T-helper 17 cell (primary cell): ENCODE results near the gene COQ2. TPM values are rescaled to one million over a fixed set of nuclear protein-coding genes. Genes with fewer than 3 reads are reported as not detected.
"Not testable (repeated sequence)": the region's sequence is repeated elsewhere in the genome, so short reads cannot be mapped to it uniquely, and the experiment has no call there.

Experiments used
- ATAC-seq: fragments of 150-1000 bp; cut with Tn5 transposase; 2 replicates; pipeline ENCODE4 v1.10.0; 2021; ENCODE audit warnings: mild to moderate bottlenecking, moderate library complexity
- DNase-seq, 3 donors: peaks; one replicate each; pipeline versions ENCODE4 v3.0.0 to v3.0.0-alpha.2; 2020 to 2021
- H3K9me3 ChIP-seq: one replicate; pipeline ENCODE4 v1.7.0; 2013; ENCODE audit warnings: low read length, mild to moderate bottlenecking; ENCODE audit not compliant: control insufficient read depth, poor library complexity, severe bottlenecking
- H3K27ac Mint-ChIP-seq: one replicate; pipeline ENCODE4 v1.8.0; 2022; ENCODE audit warnings: mild to moderate bottlenecking, moderate library complexity, mixed read lengths
- H3K27me3 Mint-ChIP-seq: one replicate; pipeline ENCODE4 v1.8.0; 2022; ENCODE audit warnings: mixed read lengths
- H3K36me3 Mint-ChIP-seq: one replicate; pipeline ENCODE4 v1.8.0; 2022; ENCODE audit warnings: low read depth, mixed read lengths
- H3K4me1 Mint-ChIP-seq: one replicate; pipeline ENCODE4 v1.8.0; 2022; ENCODE audit warnings: mild to moderate bottlenecking, mixed read lengths
- H3K4me3 Mint-ChIP-seq: one replicate; pipeline ENCODE4 v1.8.0; 2022; ENCODE audit warnings: mild to moderate bottlenecking, moderate library complexity, mixed read lengths
- total RNA-seq, 4 donors: library from RNA in 2 of 4; stranded (reverse) in 2 of 4; gene quantifications; one replicate each; pipeline ENCODE4 v1.2.3 and lab custom pipeline; 2022 to 2026

COQ2 gene
- total RNA-seq, 2 donors from 2014 or later, result 4.7 to 5.5 TPM

DNA sequence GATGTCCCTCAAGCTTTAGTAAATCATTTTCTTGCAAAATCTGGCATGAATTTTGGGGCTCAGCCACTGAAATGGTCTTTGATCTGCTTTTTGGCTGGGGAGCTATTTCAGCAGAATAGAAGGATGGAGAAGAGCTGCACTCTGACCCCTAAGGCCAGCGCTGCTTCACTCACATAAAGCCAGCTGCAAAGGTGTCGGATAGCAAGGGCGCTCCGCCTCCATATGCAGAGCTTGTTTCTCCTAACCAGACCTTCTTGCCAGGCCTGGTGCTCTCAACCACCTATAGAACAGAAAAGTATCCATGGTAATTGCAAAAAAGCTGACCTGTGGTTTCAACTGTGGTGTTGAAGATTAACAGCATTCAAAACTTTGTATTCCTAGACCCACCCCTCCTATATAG, 24.1 kb upstream of the COQ2 start:
- Mint-ChIP-seq H3K27me3 (no peaks in the 10 kb centered on the region), H3K4me3 (no peak overlapping the region), H3K4me1 (peaks cover 3% of the 10 kb centered on the region), H3K36me3 (peaks cover 13% of the 10 kb centered on the region), H3K27ac (no peak overlapping the region)
- H3K9me3 ChIP-seq, result no peaks in the 10 kb centered on the region
- ATAC-seq, result no peak
- DNase-seq, result no peak

DNA sequence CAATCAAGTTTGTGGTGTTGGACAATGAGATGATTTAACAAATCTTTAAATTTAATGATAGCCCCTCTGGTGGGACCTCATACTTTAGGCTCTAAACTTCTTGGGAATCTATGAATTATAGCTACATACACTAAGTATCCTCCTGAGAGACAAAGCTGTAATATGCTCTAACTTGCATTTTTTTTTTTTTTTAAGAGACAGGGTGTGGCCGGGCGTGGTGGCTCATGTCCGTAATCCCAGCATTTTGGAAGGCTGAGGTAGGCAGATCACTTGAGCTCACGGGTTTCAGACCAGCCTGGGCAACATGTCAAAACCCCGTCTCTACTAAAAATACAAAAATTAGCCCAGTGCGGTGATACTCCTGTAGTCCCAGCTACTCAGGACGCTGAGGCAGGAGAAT, 23.3 kb upstream of the COQ2 start:
- Mint-ChIP-seq H3K4me3 (no peak overlapping the region), H3K4me1 (peaks cover 3% of the 10 kb centered on the region), H3K27me3 (no peaks in the 10 kb centered on the region), H3K27ac (no peak overlapping the region), H3K36me3 (peaks cover 13% of the 10 kb centered on the region)
- DNase-seq (no peak), ATAC-seq (no peak)
- H3K9me3 ChIP-seq, result no peaks in the 10 kb centered on the region

DNA sequence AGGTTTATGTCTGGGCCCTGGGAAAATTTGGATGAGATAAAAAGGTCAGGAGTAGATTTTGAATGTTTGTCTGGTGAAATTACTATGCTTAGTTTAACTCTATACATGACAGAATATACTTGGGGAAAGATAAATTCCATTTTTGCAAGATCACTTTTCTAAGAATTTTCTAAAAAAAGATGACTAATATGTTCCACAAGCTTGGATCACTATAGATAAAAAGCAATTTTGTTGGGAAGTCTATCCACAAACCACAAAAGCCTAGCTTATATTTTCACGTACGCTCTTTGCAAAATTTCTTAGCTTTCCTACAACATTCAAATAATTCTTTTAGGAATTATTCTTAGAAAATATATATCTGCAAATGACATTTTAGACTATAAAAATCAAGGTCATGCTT, 20.6 kb upstream of the COQ2 start:
- Mint-ChIP-seq H3K4me1 (peaks cover 3% of the 10 kb centered on the region), H3K27me3 (no peaks in the 10 kb centered on the region), H3K27ac (no peak overlapping the region), H3K36me3 (peaks cover 9% of the 10 kb centered on the region), H3K4me3 (no peak overlapping the region)
- ATAC-seq (no peak), DNase-seq (no peak)
- no peaks in the 10 kb centered on the region for H3K9me3 ChIP-seq

DNA sequence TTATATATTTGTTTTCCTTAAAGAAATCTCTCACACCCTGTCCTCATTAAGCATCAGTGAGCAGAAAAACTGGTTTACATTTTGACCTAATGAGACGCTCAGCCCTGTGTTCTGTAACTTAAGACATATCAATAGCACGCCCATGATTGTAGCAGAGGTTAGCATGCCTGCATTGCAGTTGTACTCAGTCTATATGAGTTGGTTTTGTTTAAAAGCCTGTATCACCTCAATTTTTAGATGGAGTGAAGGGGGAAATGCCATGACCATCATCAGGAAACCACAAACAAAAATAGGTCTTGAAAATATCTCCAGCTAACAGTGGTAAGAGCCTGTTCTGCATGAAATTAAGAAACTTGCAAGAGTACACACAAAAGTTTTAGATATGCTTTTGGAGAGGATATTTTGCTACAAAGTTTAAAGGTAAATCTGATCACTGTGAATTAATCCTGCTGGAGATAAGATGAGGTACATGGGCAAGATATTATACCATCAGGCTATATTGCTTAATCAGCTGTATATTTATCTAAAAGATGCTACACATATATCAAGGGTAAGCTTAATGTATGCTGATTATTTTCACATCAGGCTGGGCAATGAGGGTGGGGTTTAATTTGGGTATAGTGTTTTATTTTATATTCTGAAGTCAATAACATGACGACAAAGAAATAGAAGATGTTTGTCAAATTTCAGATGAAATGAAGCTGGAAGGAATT, 13.1 kb upstream of the COQ2 start:
- Mint-ChIP-seq H3K27ac (peak overlapping the region; percentile 61), H3K4me1 (peaks cover 15% of the 10 kb centered on the region), H3K4me3 (peak overlapping the region; percentile 63), H3K27me3 (no peaks in the 10 kb centered on the region), H3K36me3 (no peaks in the 10 kb centered on the region)
- ATAC-seq (peak; percentile 90), DNase-seq (no peak)
- H3K9me3 ChIP-seq, result no peaks in the 10 kb centered on the region

- Mint-ChIP-seq H3K27ac (peak overlapping the region; percentile 82), H3K36me3 (peaks cover 3% of the 10 kb centered on the region), H3K4me3 (peak overlapping the region; percentile 66)
Measured at GRCh38 chr4:83293305-83294046, 8.9 kb upstream of the COQ2 start.

GRCh38 chr4:83290059-83290774, 5.6 kb upstream of the COQ2 start:
- not testable (repeated sequence) for H3K4me3 Mint-ChIP-seq, DNase-seq, H3K9me3 ChIP-seq, H3K27me3 Mint-ChIP-seq, H3K36me3 Mint-ChIP-seq, ATAC-seq, H3K27ac Mint-ChIP-seq, H3K4me1 Mint-ChIP-seq

More at GRCh38 chr4:83293305-83294046, 8.9 kb upstream of the COQ2 start:
- ATAC-seq, result peak; percentile 24
- H3K9me3 ChIP-seq, result no peaks in the 10 kb centered on the region
- no peak for DNase-seq
- Mint-ChIP-seq H3K27me3 (no peaks in the 10 kb centered on the region), H3K4me1 (peaks cover 15% of the 10 kb centered on the region)

DNA sequence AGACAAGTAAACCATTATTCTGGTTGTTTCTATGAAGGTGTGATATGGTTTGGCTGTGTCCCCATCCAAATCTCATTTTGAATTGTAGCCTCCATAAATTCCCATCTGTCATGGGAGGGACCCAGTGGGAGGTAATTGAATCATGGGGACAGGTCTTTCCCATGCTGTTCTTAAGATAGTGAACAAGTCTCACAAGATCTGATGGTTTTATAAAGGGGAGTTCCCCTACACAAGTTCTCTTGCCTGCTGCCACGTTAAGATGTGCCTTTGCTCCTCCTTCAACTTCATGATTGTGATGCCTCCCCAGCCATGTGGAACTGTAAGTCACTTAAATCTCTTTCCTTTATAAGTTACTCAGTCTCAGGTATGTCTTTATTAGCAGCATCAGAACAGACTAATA, 3.8 kb upstream of the COQ2 start:
- H3K4me1 Mint-ChIP-seq, result peaks cover 14% of the 10 kb centered on the region
- ATAC-seq, H3K4me3 Mint-ChIP-seq: not testable (repeated sequence)

DNA sequence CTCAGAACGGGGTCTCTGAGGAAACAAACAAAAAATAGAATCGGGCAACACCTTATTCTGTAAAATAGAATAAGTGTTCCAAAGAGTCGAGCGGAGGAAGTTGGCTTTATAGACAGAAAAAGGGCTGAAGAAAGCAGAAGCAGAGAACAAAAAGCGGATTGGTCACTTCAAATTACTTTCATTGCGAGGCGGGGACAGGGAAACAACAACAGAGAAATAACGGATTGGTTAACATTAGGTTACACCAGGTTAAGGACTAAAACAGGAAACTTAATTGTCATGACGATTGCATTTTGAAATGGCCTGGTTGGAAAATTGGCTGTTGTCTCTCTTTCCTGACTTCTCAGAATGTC, 433 bp upstream of the COQ2 start:
- Mint-ChIP-seq H3K4me3 (peak overlapping the region; percentile 94), H3K27me3 (no peaks in the 10 kb centered on the region), H3K27ac (peak overlapping the region; percentile 96), H3K36me3 (peaks cover 3% of the 10 kb centered on the region), H3K4me1 (peaks cover 32% of the 10 kb centered on the region)
- peak; percentile 34 for ATAC-seq
- H3K9me3 ChIP-seq, result no peaks in the 10 kb centered on the region
- no peak for DNase-seq

More for the DNA sequence above, 3.8 kb upstream of the COQ2 start:
- H3K27ac Mint-ChIP-seq, H3K36me3 Mint-ChIP-seq, H3K9me3 ChIP-seq, H3K27me3 Mint-ChIP-seq, DNase-seq: not testable (repeated sequence)

DNA sequence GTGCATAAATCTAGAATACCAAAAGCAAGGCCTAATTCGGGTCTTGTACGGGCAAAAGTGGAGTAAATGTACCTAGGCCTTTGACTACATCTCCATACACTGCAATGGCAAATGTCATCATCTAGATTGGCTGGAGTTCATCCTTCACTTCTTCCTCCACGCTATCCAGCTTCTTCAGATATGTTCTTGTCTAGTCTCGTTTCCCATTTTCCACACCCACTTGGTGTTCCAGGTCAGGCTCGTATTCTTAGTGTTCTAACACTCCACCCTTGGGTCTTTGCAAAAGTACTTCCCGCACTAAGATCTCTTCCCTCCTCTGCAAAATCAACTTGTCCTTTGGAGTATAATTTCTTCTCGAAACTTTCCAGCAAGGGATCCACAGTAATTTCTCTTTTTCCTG, 1.4 kb downstream of the COQ2 start:
- Mint-ChIP-seq H3K27me3 (no peaks in the 10 kb centered on the region), H3K27ac (peak overlapping the region; percentile 96), H3K36me3 (peaks cover 3% of the 10 kb centered on the region), H3K4me1 (peaks cover 32% of the 10 kb centered on the region), H3K4me3 (peak overlapping the region; percentile 94)
- no peak for ATAC-seq
- H3K9me3 ChIP-seq, result no peaks in the 10 kb centered on the region
- no peak for DNase-seq

DNA sequence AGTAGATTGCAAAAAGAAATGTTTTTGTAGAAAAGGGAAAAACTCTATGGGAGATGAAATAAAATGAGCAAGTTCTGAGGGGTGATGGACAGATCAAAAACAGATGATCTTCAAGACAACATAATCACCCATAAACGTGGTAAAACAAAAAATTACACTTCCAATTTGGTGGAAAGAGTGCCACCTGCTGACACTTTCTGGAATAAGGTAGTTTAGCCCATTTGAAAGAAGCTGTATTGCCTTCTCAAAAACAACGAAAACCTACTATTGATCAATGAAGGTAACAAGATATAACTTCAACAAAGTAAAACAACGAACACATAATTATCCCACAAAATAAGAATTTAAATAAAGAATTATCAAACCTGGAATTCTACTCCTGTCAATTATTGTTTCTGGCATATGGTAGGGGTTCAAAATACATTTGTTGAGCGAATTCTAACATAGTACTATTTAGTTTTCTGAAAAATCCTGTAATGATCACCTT, 2.5 kb downstream of the COQ2 start:
- Mint-ChIP-seq H3K4me1 (peaks cover 35% of the 10 kb centered on the region), H3K36me3 (no peaks in the 10 kb centered on the region), H3K27me3 (no peaks in the 10 kb centered on the region), H3K4me3 (no peak overlapping the region), H3K27ac (peak overlapping the region; percentile 27)
- H3K9me3 ChIP-seq, result no peaks in the 10 kb centered on the region
- ATAC-seq (no peak), DNase-seq (peak in 1 of 3 donors; percentile 57)

GRCh38 chr4:83281307-83281706, 3.3 kb downstream of the COQ2 start:
- Mint-ChIP-seq H3K36me3 (no peaks in the 10 kb centered on the region), H3K27me3 (no peaks in the 10 kb centered on the region), H3K4me1 (peaks cover 39% of the 10 kb centered on the region), H3K4me3 (no peak overlapping the region), H3K27ac (peak overlapping the region; percentile 27)
- ATAC-seq (no peak), DNase-seq (no peak)
- no peaks in the 10 kb centered on the region for H3K9me3 ChIP-seq

GRCh38 chr4:83276299-83277040, 8.1 kb downstream of the COQ2 start:
- H3K27me3 Mint-ChIP-seq, result no peaks in the 10 kb centered on the region

GRCh38 chr4:83273926-83274325, 10.7 kb downstream of the COQ2 start:
- H3K9me3 ChIP-seq, H3K4me3 Mint-ChIP-seq, H3K27ac Mint-ChIP-seq, ATAC-seq, H3K27me3 Mint-ChIP-seq, DNase-seq, H3K36me3 Mint-ChIP-seq: not testable (repeated sequence)
- H3K4me1 Mint-ChIP-seq, result peaks cover 14% of the 10 kb centered on the region

More at GRCh38 chr4:83276299-83277040, 8.1 kb downstream of the COQ2 start:
- no peak overlapping the region for H3K27ac Mint-ChIP-seq
- H3K9me3 ChIP-seq, result no peaks in the 10 kb centered on the region
- ATAC-seq (peak; percentile 65), DNase-seq (no peak)
- no peaks in the 10 kb centered on the region for H3K36me3 Mint-ChIP-seq
- H3K4me1 Mint-ChIP-seq, result peaks cover 19% of the 10 kb centered on the region
- H3K4me3 Mint-ChIP-seq, result peak overlapping the region; percentile 45
